ENCODE data around the gene ABTB2.

ABTB2 gene

DNA sequence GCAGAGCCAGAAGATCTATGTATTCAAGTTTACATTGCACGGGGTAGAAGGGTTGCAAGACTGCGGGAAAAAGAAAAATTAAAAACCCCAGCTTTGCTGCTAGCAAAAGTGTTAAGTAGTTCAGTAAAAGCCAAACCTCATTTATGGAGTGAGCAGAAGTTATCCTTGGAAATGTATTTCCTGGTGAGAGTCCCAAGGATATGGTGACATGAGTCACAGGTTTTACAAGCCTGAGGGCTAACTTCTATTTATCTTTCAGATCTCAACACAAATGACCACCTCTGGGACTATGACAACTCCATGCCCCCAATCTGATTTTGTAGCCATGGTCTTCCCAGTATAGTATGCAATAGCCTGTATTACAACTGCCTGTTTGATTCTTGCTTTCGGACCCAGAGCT is 26.1 kb downstream of the ABTB2 start:
- TF ChIP-seq, protein P1, sequence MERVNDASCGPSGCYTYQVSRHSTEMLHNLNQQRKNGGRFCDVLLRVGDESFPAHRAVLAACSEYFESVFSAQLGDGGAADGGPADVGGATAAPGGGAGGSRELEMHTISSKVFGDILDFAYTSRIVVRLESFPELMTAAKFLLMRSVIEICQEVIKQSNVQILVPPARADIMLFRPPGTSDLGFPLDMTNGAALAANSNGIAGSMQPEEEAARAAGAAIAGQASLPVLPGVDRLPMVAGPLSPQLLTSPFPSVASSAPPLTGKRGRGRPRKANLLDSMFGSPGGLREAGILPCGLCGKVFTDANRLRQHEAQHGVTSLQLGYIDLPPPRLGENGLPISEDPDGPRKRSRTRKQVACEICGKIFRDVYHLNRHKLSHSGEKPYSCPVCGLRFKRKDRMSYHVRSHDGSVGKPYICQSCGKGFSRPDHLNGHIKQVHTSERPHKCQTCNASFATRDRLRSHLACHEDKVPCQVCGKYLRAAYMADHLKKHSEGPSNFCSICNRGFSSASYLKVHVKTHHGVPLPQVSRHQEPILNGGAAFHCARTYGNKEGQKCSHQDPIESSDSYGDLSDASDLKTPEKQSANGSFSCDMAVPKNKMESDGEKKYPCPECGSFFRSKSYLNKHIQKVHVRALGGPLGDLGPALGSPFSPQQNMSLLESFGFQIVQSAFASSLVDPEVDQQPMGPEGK (CRISPR knock-in tag; IDR thresholded peaks at IDR 0.05; ENCODE audit: borderline replicate concordance) = no peak
- no peak for TF ChIP-seq ZFP3 (CRISPR knock-in tag; IDR thresholded peaks at IDR 0.05)
- ATAC-seq = peak; percentile 27; the same call in 2 of the 3 replicates

DNA sequence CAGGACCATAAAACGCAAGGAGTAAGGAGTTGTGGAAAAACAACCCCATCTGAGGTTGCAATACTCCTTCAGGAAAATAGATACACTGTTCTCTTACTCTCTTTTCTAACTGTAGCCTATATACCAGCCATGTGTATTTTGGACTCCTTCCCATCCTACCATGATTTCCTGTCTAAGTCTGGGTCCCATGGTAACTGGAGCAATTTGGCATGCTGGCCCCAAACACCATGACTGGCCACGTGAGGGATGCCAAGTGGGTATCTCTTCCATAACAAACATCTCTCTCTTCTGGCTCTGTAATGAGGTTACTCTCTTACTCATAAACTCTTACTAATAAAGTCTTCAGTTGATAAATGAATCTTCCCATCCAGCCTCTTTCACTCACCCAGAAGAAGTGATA is 26.5 kb downstream of the ABTB2 start:
- TF ChIP-seq ZNF565 (CRISPR knock-in tag; conservative IDR thresholded peaks at IDR 0.05; ENCODE audit: low read depth) = no peak
- peak; percentile 43; the same call in 1 of the 2 replicates for TF ChIP-seq ZFP3 (CRISPR knock-in tag; IDR thresholded peaks at IDR 0.05)
- TF ChIP-seq, protein P2, sequence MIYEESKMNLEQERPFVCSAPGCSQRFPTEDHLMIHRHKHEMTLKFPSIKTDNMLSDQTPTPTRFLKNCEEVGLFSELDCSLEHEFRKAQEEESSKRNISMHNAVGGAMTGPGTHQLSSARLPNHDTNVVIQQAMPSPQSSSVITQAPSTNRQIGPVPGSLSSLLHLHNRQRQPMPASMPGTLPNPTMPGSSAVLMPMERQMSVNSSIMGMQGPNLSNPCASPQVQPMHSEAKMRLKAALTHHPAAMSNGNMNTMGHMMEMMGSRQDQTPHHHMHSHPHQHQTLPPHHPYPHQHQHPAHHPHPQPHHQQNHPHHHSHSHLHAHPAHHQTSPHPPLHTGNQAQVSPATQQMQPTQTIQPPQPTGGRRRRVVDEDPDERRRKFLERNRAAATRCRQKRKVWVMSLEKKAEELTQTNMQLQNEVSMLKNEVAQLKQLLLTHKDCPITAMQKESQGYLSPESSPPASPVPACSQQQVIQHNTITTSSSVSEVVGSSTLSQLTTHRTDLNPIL (CRISPR knock-in tag; IDR thresholded peaks at IDR 0.05; ENCODE audit: low read depth) = no peak
- ATAC-seq = peak; percentile 93

DNA sequence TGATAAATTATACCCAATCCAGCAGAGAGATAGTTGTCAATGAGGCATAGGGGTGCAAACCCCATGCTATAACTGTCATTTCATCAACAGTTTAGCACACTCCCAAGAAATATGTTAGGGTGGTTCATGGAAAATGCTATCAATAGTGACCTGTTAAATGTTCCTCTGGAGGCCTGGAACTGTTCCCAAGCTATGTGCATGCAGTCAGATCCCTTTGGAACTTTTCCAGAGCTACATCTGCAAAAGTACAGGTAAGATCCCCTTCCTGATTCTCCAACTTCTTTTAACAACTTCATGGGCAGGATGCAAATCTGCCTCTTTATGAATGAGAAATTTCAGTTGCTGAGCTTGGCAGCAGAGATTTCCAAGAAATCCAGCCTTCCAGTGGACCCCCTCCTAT is 27.2 kb downstream of the ABTB2 start:
- TF ChIP-seq SNAI2 (CRISPR knock-in tag; IDR thresholded peaks at IDR 0.05) (no peak), ISL1 (CRISPR knock-in tag; IDR thresholded peaks at IDR 0.05) (no peak), GLIS3 (CRISPR knock-in tag; IDR thresholded peaks at IDR 0.05) (no peak), ARNTL (CRISPR knock-in tag; IDR thresholded peaks at IDR 0.05; ENCODE audit: borderline replicate concordance, low read depth) (no peak), TCF4 (CRISPR knock-in tag; IDR thresholded peaks at IDR 0.05; ENCODE audit: borderline replicate concordance) (no peak), ZNF70 (CRISPR knock-in tag; IDR thresholded peaks at IDR 0.05) (no peak), OSR1 (CRISPR knock-in tag; IDR thresholded peaks at IDR 0.05) (no peak), ZFP3 (CRISPR knock-in tag; IDR thresholded peaks at IDR 0.05) (no peak), TOX (CRISPR knock-in tag; IDR thresholded peaks at IDR 0.05; ENCODE audit: borderline replicate concordance) (no peak), ZNF565 (CRISPR knock-in tag; conservative IDR thresholded peaks at IDR 0.05; ENCODE audit: low read depth) (no peak)
- TF ChIP-seq, protein P3, sequence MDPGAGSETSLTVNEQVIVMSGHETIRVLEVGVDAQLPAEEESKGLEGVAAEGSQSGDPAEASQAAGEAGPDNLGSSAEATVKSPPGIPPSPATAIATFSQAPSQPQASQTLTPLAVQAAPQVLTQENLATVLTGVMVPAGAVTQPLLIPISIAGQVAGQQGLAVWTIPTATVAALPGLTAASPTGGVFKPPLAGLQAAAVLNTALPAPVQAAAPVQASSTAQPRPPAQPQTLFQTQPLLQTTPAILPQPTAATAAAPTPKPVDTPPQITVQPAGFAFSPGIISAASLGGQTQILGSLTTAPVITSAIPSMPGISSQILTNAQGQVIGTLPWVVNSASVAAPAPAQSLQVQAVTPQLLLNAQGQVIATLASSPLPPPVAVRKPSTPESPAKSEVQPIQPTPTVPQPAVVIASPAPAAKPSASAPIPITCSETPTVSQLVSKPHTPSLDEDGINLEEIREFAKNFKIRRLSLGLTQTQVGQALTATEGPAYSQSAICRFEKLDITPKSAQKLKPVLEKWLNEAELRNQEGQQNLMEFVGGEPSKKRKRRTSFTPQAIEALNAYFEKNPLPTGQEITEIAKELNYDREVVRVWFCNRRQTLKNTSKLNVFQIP (CRISPR knock-in tag; IDR thresholded peaks at IDR 0.05; ENCODE audit: borderline replicate concordance, low read depth) = no peak
- TF ChIP-seq, protein P4, sequence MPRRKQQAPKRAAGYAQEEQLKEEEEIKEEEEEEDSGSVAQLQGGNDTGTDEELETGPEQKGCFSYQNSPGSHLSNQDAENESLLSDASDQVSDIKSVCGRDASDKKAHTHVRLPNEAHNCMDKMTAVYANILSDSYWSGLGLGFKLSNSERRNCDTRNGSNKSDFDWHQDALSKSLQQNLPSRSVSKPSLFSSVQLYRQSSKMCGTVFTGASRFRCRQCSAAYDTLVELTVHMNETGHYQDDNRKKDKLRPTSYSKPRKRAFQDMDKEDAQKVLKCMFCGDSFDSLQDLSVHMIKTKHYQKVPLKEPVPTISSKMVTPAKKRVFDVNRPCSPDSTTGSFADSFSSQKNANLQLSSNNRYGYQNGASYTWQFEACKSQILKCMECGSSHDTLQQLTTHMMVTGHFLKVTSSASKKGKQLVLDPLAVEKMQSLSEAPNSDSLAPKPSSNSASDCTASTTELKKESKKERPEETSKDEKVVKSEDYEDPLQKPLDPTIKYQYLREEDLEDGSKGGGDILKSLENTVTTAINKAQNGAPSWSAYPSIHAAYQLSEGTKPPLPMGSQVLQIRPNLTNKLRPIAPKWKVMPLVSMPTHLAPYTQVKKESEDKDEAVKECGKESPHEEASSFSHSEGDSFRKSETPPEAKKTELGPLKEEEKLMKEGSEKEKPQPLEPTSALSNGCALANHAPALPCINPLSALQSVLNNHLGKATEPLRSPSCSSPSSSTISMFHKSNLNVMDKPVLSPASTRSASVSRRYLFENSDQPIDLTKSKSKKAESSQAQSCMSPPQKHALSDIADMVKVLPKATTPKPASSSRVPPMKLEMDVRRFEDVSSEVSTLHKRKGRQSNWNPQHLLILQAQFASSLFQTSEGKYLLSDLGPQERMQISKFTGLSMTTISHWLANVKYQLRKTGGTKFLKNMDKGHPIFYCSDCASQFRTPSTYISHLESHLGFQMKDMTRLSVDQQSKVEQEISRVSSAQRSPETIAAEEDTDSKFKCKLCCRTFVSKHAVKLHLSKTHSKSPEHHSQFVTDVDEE (CRISPR knock-in tag; IDR thresholded peaks at IDR 0.05) = no peak
- TF ChIP-seq, protein P1 (CRISPR knock-in tag; IDR thresholded peaks at IDR 0.05; ENCODE audit: borderline replicate concordance) = no peak
- ATAC-seq = no peak

DNA sequence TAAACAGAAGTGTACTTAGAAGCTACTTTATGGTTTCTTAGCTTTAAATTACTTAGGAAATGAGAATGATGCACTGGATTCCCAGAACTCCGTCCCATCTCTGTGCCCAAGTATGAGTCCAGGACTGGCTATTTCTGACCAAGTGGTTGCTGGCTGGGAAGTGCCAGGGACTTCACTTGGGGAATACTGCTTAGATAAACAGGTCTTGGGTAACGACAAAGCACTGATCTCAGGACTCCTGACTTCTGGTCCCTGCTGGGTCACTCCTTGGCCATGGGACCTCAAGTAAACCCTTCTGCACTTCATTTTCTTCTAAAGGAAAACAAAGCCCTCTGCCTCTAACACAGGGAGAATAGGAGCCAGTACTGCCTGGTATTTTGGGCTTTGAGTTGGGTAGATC is 27.9 kb downstream of the ABTB2 start:
- no peak for ATAC-seq
- TF ChIP-seq RARB (CRISPR knock-in tag; IDR thresholded peaks at IDR 0.05) (no peak), ZFP30 (CRISPR knock-in tag; IDR thresholded peaks at IDR 0.05) (no peak), ZNF70 (CRISPR knock-in tag; IDR thresholded peaks at IDR 0.05) (no peak), ZFP3 (CRISPR knock-in tag; IDR thresholded peaks at IDR 0.05) (no peak), TOX (CRISPR knock-in tag; IDR thresholded peaks at IDR 0.05; ENCODE audit: borderline replicate concordance) (no peak)
- TF ChIP-seq, protein P5, sequence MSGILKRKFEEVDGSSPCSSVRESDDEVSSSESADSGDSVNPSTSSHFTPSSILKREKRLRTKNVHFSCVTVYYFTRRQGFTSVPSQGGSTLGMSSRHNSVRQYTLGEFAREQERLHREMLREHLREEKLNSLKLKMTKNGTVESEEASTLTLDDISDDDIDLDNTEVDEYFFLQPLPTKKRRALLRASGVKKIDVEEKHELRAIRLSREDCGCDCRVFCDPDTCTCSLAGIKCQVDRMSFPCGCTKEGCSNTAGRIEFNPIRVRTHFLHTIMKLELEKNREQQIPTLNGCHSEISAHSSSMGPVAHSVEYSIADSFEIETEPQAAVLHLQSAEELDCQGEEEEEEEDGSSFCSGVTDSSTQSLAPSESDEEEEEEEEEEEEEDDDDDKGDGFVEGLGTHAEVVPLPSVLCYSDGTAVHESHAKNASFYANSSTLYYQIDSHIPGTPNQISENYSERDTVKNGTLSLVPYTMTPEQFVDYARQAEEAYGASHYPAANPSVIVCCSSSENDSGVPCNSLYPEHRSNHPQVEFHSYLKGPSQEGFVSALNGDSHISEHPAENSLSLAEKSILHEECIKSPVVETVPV (CRISPR knock-in tag; IDR thresholded peaks at IDR 0.05) = no peak

Data from SK-N-SH treated with all-trans-retinoic acid at 6 μM for 48 hours (cell line).